PFSK-1 (cell line): ENCODE data around the gene ILK.

Experiments used
- POLR2AphosphoS5 ChIP-seq: IDR thresholded peaks from 2 replicates; pipeline ENCODE4 v1.6.1; 2012; ENCODE audit warnings: low read depth, mild to moderate bottlenecking, control low read depth, low read length, moderate library complexity
- SIN3A ChIP-seq: IDR thresholded peaks from 2 replicates; pipeline ENCODE4 v1.6.1; 2012; ENCODE audit warnings: mild to moderate bottlenecking, low read length, moderate library complexity, borderline replicate concordance; ENCODE audit not compliant: insufficient read depth
- TF ChIP-seq, protein P1 (sequence below), 2 experiments: IDR thresholded peaks; 2 replicates each; pipeline versions ENCODE4 v1.6.1 to v1.8.0; 2011 to 2012; ENCODE audit warnings: low read depth in 2 of 2, low read length in 2 of 2, control low read depth in 1 of 2, inconsistent platforms in 1 of 2, mild to moderate bottlenecking in 1 of 2, moderate library complexity in 1 of 2; ENCODE audit not compliant: insufficient read depth in 1 of 2

DNA sequence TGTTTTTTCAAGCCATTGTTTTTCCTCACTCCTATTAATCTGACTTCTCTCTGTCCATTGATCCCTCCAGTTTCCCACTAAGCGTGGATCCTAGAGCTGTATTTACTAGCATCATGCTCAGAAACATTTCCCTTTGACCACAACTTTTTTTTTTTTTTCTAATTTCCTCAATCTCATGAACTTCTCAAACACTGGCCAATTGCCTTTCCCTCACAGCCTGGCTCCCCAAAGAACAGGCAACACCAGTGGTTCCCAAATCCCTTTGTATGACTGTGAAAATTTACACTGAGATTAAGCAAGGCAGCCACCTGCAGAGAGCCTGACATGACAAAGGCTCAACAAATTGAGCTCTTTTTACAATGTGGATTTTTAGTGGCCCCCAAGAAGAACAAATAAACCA is 17.1 kb downstream of the ILK start:
- no peak for TF ChIP-seq POLR2AphosphoS5
- no peak for TF ChIP-seq SIN3A
- TF ChIP-seq, protein P1, sequence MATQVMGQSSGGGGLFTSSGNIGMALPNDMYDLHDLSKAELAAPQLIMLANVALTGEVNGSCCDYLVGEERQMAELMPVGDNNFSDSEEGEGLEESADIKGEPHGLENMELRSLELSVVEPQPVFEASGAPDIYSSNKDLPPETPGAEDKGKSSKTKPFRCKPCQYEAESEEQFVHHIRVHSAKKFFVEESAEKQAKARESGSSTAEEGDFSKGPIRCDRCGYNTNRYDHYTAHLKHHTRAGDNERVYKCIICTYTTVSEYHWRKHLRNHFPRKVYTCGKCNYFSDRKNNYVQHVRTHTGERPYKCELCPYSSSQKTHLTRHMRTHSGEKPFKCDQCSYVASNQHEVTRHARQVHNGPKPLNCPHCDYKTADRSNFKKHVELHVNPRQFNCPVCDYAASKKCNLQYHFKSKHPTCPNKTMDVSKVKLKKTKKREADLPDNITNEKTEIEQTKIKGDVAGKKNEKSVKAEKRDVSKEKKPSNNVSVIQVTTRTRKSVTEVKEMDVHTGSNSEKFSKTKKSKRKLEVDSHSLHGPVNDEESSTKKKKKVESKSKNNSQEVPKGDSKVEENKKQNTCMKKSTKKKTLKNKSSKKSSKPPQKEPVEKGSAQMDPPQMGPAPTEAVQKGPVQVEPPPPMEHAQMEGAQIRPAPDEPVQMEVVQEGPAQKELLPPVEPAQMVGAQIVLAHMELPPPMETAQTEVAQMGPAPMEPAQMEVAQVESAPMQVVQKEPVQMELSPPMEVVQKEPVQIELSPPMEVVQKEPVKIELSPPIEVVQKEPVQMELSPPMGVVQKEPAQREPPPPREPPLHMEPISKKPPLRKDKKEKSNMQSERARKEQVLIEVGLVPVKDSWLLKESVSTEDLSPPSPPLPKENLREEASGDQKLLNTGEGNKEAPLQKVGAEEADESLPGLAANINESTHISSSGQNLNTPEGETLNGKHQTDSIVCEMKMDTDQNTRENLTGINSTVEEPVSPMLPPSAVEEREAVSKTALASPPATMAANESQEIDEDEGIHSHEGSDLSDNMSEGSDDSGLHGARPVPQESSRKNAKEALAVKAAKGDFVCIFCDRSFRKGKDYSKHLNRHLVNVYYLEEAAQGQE (IDR thresholded peaks at IDR 0.05; ENCODE audit: insufficient read depth in 1 of 2, low read depth in 2 of 2, low read length in 2 of 2) = no peak
